Measurements from ENCODE around the gene TENT4B. TPM values are rescaled to one million over a fixed set of nuclear protein-coding genes. Genes with fewer than 3 reads are reported as not detected.

Gene TENT4B
- total RNA-seq, 1 donor from 2014 or later: 10.9 TPM

DNA sequence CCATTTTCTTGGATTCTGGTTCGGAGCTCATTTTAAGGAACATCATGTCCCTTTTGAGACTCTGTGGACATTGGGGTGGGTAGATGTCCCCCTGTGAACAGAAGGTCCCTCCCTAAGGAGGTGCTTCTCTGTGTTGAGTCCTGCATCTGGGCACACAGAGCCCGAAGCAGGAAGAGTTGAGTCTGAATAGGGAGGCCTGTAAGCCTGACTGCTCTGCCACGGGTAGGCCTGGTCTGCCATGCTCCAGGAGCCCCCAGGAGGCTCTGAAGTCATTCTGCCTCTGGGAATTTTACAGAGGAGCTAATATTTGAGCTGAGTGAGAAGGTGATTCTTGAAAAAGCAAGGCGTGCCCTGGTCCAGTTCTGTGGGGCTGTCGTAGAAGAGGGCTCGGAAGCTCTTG is 50.6 kb downstream of the TENT4B start:
- peaks cover 35% of the 10 kb centered on the region for H3K4me1 Mint-ChIP-seq
- no peaks in the 10 kb centered on the region for H3K27me3 Mint-ChIP-seq (ENCODE audit: low read depth)
- TF ChIP-seq, protein P1, sequence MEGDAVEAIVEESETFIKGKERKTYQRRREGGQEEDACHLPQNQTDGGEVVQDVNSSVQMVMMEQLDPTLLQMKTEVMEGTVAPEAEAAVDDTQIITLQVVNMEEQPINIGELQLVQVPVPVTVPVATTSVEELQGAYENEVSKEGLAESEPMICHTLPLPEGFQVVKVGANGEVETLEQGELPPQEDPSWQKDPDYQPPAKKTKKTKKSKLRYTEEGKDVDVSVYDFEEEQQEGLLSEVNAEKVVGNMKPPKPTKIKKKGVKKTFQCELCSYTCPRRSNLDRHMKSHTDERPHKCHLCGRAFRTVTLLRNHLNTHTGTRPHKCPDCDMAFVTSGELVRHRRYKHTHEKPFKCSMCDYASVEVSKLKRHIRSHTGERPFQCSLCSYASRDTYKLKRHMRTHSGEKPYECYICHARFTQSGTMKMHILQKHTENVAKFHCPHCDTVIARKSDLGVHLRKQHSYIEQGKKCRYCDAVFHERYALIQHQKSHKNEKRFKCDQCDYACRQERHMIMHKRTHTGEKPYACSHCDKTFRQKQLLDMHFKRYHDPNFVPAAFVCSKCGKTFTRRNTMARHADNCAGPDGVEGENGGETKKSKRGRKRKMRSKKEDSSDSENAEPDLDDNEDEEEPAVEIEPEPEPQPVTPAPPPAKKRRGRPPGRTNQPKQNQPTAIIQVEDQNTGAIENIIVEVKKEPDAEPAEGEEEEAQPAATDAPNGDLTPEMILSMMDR (IDR thresholded peaks at IDR 0.05; ENCODE audit: unreplicated experiment): no peak
- H3K9me3 Mint-ChIP-seq: peaks cover 6% of the 10 kb centered on the region
- no peak for DNase-seq (ENCODE audit: low spot score in 2 of 2, unreplicated experiment in 2 of 2)
- H3K27ac Mint-ChIP-seq: peak overlapping the region; percentile 96
- H3K36me3 Mint-ChIP-seq: no peaks in the 10 kb centered on the region
- no peak overlapping the region for H3K4me3 Mint-ChIP-seq

DNA sequence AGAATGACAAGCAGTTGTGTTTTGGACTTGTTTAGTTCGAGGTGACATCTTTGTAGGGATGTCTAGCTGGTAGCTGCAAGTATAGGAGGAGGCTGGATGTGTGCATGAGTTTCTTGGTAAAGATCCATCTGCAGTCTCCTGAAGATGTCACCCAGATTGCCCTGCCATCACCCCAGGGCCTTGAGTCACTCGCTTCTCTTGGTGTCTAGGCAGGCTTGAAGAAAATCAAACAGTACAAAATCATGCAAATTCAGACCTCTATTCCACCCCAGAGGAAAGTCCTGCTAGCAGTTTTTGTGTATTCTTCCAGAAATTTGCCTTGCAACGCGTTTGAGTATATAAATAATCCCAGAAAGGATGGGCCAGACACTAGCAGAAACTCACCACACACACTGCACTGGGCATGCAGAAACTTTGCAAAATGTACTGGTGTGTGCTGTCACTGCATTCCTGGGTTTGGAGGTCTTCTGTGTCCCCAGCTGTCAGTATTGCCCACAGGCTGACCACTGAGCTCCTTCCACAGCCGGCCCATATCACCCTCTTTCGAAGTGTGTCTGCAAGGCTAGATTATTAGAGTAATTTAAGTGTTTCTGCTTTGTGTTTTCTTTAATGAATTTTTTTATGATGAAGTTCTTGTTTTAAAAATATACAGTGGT is 51.5 kb downstream of the TENT4B start:
- Mint-ChIP-seq H3K27me3 (ENCODE audit: low read depth) (no peaks in the 10 kb centered on the region), H3K9me3 (no peaks in the 10 kb centered on the region), H3K4me1 (peaks cover 40% of the 10 kb centered on the region), H3K4me3 (no peak overlapping the region), H3K36me3 (no peaks in the 10 kb centered on the region), H3K27ac (peak overlapping the region; percentile 96)
- TF ChIP-seq, protein P1 (IDR thresholded peaks at IDR 0.05; ENCODE audit: unreplicated experiment): no peak
- no peak for DNase-seq (ENCODE audit: low spot score in 2 of 2, unreplicated experiment in 2 of 2)

DNA sequence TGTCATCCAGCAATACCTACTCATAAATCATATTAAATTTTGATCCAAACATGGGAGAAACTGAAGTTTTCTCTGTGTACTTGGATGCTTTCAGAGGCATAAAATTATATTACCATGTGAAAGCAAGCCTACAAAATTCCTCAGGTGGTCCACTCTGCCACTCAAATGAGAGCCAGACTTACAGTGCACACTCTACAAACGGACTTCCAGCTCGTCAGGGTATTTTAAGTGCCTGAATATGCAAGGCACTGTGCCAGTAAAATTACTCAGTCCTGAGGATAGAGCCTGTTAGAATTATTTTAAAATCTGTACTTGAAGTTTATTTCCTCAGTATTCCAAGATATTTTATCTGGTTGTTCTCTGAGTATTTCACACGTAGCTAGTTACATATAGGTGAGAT is 54.5 kb downstream of the TENT4B start:
- TF ChIP-seq, protein P1 (IDR thresholded peaks at IDR 0.05; ENCODE audit: unreplicated experiment): no peak
- Mint-ChIP-seq H3K27ac (no peak overlapping the region), H3K4me1 (peaks cover 46% of the 10 kb centered on the region), H3K4me3 (no peak overlapping the region), H3K36me3 (peaks cover 2% of the 10 kb centered on the region), H3K9me3 (no peaks in the 10 kb centered on the region), H3K27me3 (ENCODE audit: low read depth) (no peaks in the 10 kb centered on the region)
- DNase-seq (ENCODE audit: low spot score in 2 of 2, unreplicated experiment in 2 of 2): no peak

DNA sequence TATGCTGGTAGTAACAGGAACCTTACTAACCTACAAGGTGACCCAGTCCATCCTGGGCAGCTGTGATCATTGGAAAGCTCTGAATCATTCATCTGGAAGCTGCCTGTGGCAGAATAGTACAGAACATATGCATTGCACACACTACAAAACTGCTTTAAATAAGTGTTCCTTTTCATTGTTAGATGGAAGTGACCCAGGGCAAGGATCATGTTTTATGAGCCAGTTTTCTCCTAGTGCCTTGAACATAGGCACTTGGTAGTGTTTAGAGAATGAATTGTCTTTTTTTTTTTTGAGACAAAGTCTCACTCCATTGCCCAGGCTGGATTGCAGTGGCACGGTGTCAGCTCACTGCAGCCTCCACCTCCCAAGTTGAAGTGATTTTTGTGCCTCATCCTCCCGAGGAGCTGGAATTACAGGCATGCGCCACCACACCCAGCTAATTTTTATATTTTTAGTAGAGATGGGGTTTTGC is 55.4 kb downstream of the TENT4B start:
- H3K4me1 Mint-ChIP-seq: peaks cover 38% of the 10 kb centered on the region
- H3K9me3 Mint-ChIP-seq: no peaks in the 10 kb centered on the region
- H3K27ac Mint-ChIP-seq: no peak overlapping the region
- no peak for DNase-seq (ENCODE audit: low spot score in 2 of 2, unreplicated experiment in 2 of 2)
- TF ChIP-seq, protein P1 (IDR thresholded peaks at IDR 0.05; ENCODE audit: unreplicated experiment): no peak
- no peaks in the 10 kb centered on the region for H3K27me3 Mint-ChIP-seq (ENCODE audit: low read depth)
- peaks cover 5% of the 10 kb centered on the region for H3K36me3 Mint-ChIP-seq
- H3K4me3 Mint-ChIP-seq: no peak overlapping the region

DNA sequence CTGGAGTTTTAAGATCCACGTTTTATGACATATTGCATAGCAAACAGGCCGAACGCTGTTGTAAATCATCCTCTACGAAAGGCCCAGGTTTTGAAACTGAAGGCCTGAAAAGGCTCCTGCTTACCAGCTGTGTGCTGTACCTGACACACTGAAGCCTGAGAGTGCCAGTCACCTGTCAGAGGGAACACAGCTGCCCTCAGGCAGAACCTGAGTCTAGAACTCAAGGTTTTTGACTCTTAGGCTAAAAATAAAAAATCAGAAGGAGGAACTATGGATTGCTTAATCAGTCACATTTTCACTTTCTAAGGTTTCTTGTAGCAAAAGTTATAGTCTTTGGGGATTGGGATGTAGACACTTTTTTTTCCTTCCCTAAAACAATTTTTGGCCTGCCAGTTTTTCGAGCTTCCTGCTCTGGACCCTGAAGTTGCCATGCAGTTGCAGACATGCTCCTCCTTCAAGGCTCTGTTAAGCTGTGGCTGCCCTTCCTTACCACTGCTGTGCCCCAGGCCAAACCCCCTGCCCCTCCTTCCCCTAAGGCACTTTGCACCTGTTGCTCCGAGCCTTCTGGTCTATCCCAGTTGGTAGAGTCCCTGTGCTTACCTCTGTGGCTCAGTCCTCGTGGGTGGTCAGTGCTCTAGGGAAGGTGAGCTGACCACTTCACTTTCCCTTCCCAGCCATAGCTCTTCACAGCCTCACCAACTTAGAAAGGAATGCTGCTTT is 56.6 kb downstream of the TENT4B start:
- Mint-ChIP-seq H3K4me3 (no peak overlapping the region), H3K27ac (peak overlapping the region; percentile 86), H3K27me3 (ENCODE audit: low read depth) (no peaks in the 10 kb centered on the region), H3K36me3 (peaks cover 8% of the 10 kb centered on the region), H3K4me1 (peaks cover 28% of the 10 kb centered on the region), H3K9me3 (no peaks in the 10 kb centered on the region)
- no peak for DNase-seq (ENCODE audit: low spot score in 2 of 2, unreplicated experiment in 2 of 2)
- TF ChIP-seq, protein P1 (IDR thresholded peaks at IDR 0.05; ENCODE audit: unreplicated experiment): no peak
